H1 (cell line): ENCODE results near the gene ANKRD9. TPM values are rescaled to one million over a fixed set of nuclear protein-coding genes. Genes with fewer than 3 reads are reported as not detected.

ENCODE experiments used
- CTCF ChIA-PET: fragments of 300-600 bp; sonication (Branson Sonifier 250); formaldehyde crosslinking; loops from one replicate; lab custom pipeline; 2021; ENCODE audit not compliant: partially characterized antibody; lab: Charles Lee
- POLR2A ChIA-PET: fragments of 300-600 bp; sonication (Branson Sonifier 250); formaldehyde crosslinking; loops from one replicate; lab custom pipeline; 2021; ENCODE audit warnings: inconsistent platforms; ENCODE audit not compliant: partially characterized antibody; lab: Charles Lee
- DNase-seq, 2 experiments: peaks; one replicate each; pipeline versions ENCODE4 v3.0.0 to v3.0.0-alpha.2; 2010 to 2022; ENCODE audit warnings: low spot score in 2 of 2, low read depth in 1 of 2, mixed read lengths in 1 of 2
- FAIRE-seq: peaks from 2 replicates; lab custom pipeline; 2011; peaks lifted over from hg19 to GRCh38; lab: Jason Lieb, UNC
- H2AFZ ChIP-seq: 2 replicates; pipeline ENCODE4 v1.8.1; 2012; ENCODE audit warnings: low read length, inconsistent platforms
- H2AK5ac ChIP-seq: 2 replicates; pipeline ENCODE4 v1.6.1; 2013; ENCODE audit warnings: low read depth, low read length
- H2BK120ac ChIP-seq: replicated peaks from 2 replicates; pipeline ENCODE3; 2013; ENCODE audit warnings: low read depth, low read length, inconsistent platforms
- H2BK12ac ChIP-seq: 2 replicates; pipeline ENCODE4 v1.6.1; 2013; ENCODE audit warnings: low read depth, low read length
- H2BK15ac ChIP-seq: 2 replicates; pipeline ENCODE4 v1.6.1; 2013; ENCODE audit warnings: low read length
- H2BK20ac ChIP-seq: 2 replicates; pipeline ENCODE4 v1.6.1; 2013; ENCODE audit warnings: low read length
- H2BK5ac ChIP-seq: 2 replicates; pipeline ENCODE4 v1.6.1; 2013; ENCODE audit warnings: low read depth, low read length
- H3K14ac ChIP-seq: 2 replicates; pipeline ENCODE4 v1.6.1; 2013; ENCODE audit warnings: inconsistent platforms; ENCODE audit not compliant: insufficient read length
- H3K18ac ChIP-seq: 2 replicates; pipeline ENCODE4 v1.6.1; 2013; ENCODE audit warnings: low read length; ENCODE audit errors: extremely low read depth
- H3K23ac ChIP-seq: 2 replicates; pipeline ENCODE4 v1.6.1; 2013; ENCODE audit warnings: inconsistent platforms; ENCODE audit not compliant: insufficient read length
- H3K23me2 ChIP-seq: 2 replicates; pipeline ENCODE4 v1.6.1; 2013; ENCODE audit warnings: low read depth, low read length
- H3K27ac ChIP-seq: 2 replicates; pipeline ENCODE4 v1.6.1; 2011; ENCODE audit warnings: low read depth, low read length, inconsistent platforms
- H3K27me3 ChIP-seq, 4 experiments: replicated peaks in 1 of 4; 1 replicate in 1 of 4; 2 replicates in 3 of 4; pipeline versions ENCODE4 v1.6.1 to v1.8.1; 2011 to 2013; ENCODE audit warnings: low read length in 3 of 4, mild to moderate bottlenecking in 3 of 4, inconsistent platforms in 2 of 4, mixed read lengths in 2 of 4, moderate library complexity in 1 of 4; ENCODE audit not compliant: control insufficient read depth in 3 of 4, insufficient read depth in 3 of 4; ENCODE audit errors: extremely low read depth in 1 of 4
- H3K36me3 ChIP-seq, 4 experiments: 2 replicates each; pipeline versions ENCODE4 v1.6.1 to v1.8.1; 2011 to 2013; ENCODE audit warnings: mild to moderate bottlenecking in 4 of 4, low read length in 3 of 4, moderate library complexity in 2 of 4, control low read depth in 1 of 4, inconsistent platforms in 1 of 4; ENCODE audit not compliant: insufficient read depth in 4 of 4, control insufficient read depth in 2 of 4
- H3K4ac ChIP-seq: replicated peaks from 2 replicates; pipeline ENCODE3; 2013; ENCODE audit warnings: low read length, low read depth, mixed read lengths, inconsistent platforms; ENCODE audit not compliant: insufficient read length
- H3K4me1 ChIP-seq, 4 experiments: replicated peaks in 1 of 4; 1 replicate in 1 of 4; 2 replicates in 3 of 4; pipeline versions ENCODE4 v1.6.1 to v1.8.1; 2011 to 2013; ENCODE audit warnings: low read length in 3 of 4, inconsistent platforms in 2 of 4, mixed read lengths in 1 of 4; ENCODE audit not compliant: insufficient read depth in 4 of 4, control insufficient read depth in 3 of 4
- H3K4me2 ChIP-seq, 2 experiments: 2 replicates each; pipeline versions ENCODE4 v1.6.1 to v1.8.1; 2011 to 2013; ENCODE audit warnings: low read depth in 2 of 2, low read length in 2 of 2, control low read depth in 1 of 2, inconsistent platforms in 1 of 2, mild to moderate bottlenecking in 1 of 2; ENCODE audit not compliant: insufficient read depth in 1 of 2
- H3K4me3 ChIP-seq, 4 experiments: fragments of 200-600, 300-600 bp in 1 of 4; sonication (generic), shearing (Covaris generic), sonication (Bioruptor Twin) in 1 of 4; 2 replicates each; pipeline versions ENCODE4 v1.5.1 to v1.8.1; 2011 to 2016; ENCODE audit warnings: low read length in 4 of 4, low read depth in 3 of 4, control low read depth in 2 of 4, inconsistent platforms in 2 of 4, mild to moderate bottlenecking in 2 of 4, mixed read lengths in 1 of 4, moderate library complexity in 1 of 4; ENCODE audit not compliant: insufficient read depth in 2 of 4; ENCODE audit errors: extremely low read depth in 1 of 4
- H3K56ac ChIP-seq: replicated peaks from 2 replicates; pipeline ENCODE3; 2013; ENCODE audit warnings: low read depth, mild to moderate bottlenecking, mixed read lengths, low read length, inconsistent platforms; ENCODE audit not compliant: insufficient read length
- H3K79me1 ChIP-seq: 2 replicates; pipeline ENCODE4 v1.6.1; 2013; ENCODE audit warnings: low read depth, low read length, control low read depth
- H3K79me2 ChIP-seq, 2 experiments: 2 replicates each; pipeline versions ENCODE4 v1.6.1 to v1.8.1; 2012 to 2013; ENCODE audit warnings: low read length in 2 of 2, mild to moderate bottlenecking in 2 of 2, inconsistent platforms in 1 of 2; ENCODE audit not compliant: insufficient read depth in 2 of 2, control insufficient read depth in 1 of 2
- H3K9ac ChIP-seq, 4 experiments: replicated peaks in 1 of 4; 1 replicate in 1 of 4; 2 replicates in 3 of 4; pipeline versions ENCODE4 v1.6.1 to v1.8.1; 2011 to 2013; ENCODE audit warnings: low read depth in 3 of 4, low read length in 3 of 4, control low read depth in 2 of 4, mild to moderate bottlenecking in 2 of 4, moderate library complexity in 2 of 4, inconsistent platforms in 1 of 4; ENCODE audit errors: extremely low read depth in 1 of 4
- H3K9me3 ChIP-seq, 2 experiments: 2 replicates each; pipeline versions ENCODE4 v1.6.1 to v1.8.1; 2012 to 2013; ENCODE audit warnings: mild to moderate bottlenecking in 2 of 2, moderate library complexity in 2 of 2, control low read depth in 1 of 2, inconsistent platforms in 1 of 2, low read depth in 1 of 2, low read length in 1 of 2, mixed read lengths in 1 of 2; ENCODE audit not compliant: insufficient read depth in 2 of 2
- H4K20me1 ChIP-seq, 2 experiments: replicated peaks in 1 of 2; 2 replicates each; pipeline versions ENCODE3 to v1.8.1; 2011 to 2013; ENCODE audit warnings: inconsistent platforms in 2 of 2, low read length in 2 of 2, mild to moderate bottlenecking in 1 of 2; ENCODE audit not compliant: insufficient read depth in 2 of 2, control insufficient read depth in 1 of 2
- H4K5ac ChIP-seq: 2 replicates; pipeline ENCODE4 v1.6.1; 2013; ENCODE audit warnings: low read length, low read depth, mixed read lengths, inconsistent platforms; ENCODE audit not compliant: insufficient read length
- H4K8ac ChIP-seq: 2 replicates; pipeline ENCODE4 v1.8.0; 2013; ENCODE audit warnings: mild to moderate bottlenecking, moderate library complexity, low read length, inconsistent platforms; ENCODE audit not compliant: insufficient read depth; ENCODE audit errors: extremely low read depth
- H4K91ac ChIP-seq: replicated peaks from 2 replicates; pipeline ENCODE3; 2013; ENCODE audit warnings: low read length, mixed read lengths, inconsistent platforms; ENCODE audit not compliant: insufficient read length
- CEBPB ChIP-seq: IDR thresholded peaks from 2 replicates; pipeline ENCODE4 v1.6.1; 2012; ENCODE audit warnings: low read depth, low read length
- CHD1 ChIP-seq: IDR thresholded peaks from 2 replicates; pipeline ENCODE4 v1.6.1; 2012; ENCODE audit warnings: low read depth, low read length, improper control_type of control experiment
- CHD2 ChIP-seq: IDR thresholded peaks from 2 replicates; pipeline ENCODE4 v1.6.1; 2012; ENCODE audit warnings: low read length, improper control_type of control experiment
- HDAC6 ChIP-seq: IDR thresholded peaks from one replicate; pipeline ENCODE4 v1.7.1; 2012; ENCODE audit warnings: low read depth, mild to moderate bottlenecking, inconsistent platforms, low read length, moderate library complexity
- WGBS, 2 experiments: shearing (Covaris generic) in 1 of 2; methylation state at CpG; one replicate each; pipeline versions ENCODE4 v1.1.6 to v1.1.7; 2013 to 2015; ENCODE audit warnings: low lambda C conversion rate in 2 of 2, mixed read lengths in 2 of 2, inconsistent platforms in 1 of 2, low coverage in 1 of 2, missing lambda C conversion rate in 1 of 2; ENCODE audit not compliant: insufficient replicate concordance in 2 of 2, insufficient coverage in 1 of 2, insufficient read length in 1 of 2; ENCODE audit errors: extremely low coverage in 1 of 2, missing lambda C conversion rate in 1 of 2; 5-methylcytosine and 5-hydroxymethylcytosine counted together
- polyA plus RNA-seq, 7 experiments: library from polyadenylated mRNA; depleted of rRNA in 3 of 7; stranded (reverse) in 5 of 7; unstranded in 2 of 7; fragments of >200 nt in 5 of 7; fragments of 200-250 nt in 2 of 7; gene quantifications; 1 replicate in 5 of 7; 2 replicates in 1 of 7; 4 replicates in 1 of 7; pipeline versions ENCODE4 v1.2.1 to v1.2.3, GENCODE V29; 2011 to 2013; ENCODE audit warnings: missing spikeins in 2 of 7, mixed read lengths in 2 of 7
- total RNA-seq: library from RNA; stranded (reverse); fragmentation: NEBNext Ultra II Directional; extraction: Animal tissue kit (Norgen Biotek cat#: 25700); gene quantifications from 2 replicates; pipeline ENCODE4 v1.2.1, GENCODE V29; 2021
- TF ChIP-seq, protein P1 (sequence below): IDR thresholded peaks from 2 replicates; pipeline ENCODE4 v1.6.1; 2012; ENCODE audit warnings: inconsistent platforms

Gene ANKRD9
- total and polyA plus RNA-seq, 2 of the 8 experiments (the other 6 are each of a cell fraction or from before 2014, with no cell fraction given): 37.0 to 41.8 TPM

DNA sequence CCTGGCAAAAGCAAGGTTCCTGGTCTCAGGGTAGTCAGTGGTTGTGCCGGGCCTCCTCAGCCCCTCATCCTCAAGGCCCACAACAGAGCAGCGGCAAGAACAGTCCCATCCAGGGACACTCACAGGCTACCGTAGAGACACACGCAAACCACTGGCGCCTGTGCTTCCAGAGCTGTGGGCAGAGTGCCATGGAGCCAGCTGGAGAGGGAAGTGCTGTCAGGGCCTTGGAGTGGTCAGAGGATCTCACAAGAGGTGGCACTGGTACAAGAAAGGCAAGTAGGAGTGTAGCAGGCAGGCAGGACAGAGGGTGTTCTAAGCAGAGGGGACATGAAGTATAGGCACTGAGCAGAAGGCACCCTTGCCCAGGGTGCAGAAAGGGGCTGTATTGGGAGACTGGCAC, 34.6 kb downstream of the ANKRD9 start:
- Histone ChIP-seq H3K27ac (no peak overlapping the region), H3K23me2 (no peaks in the 10 kb centered on the region), H3K4me3 (no peak overlapping the region), H3K79me2 (no peaks in the 10 kb centered on the region), H4K8ac (no peak overlapping the region), H3K4me1 (no peaks in the 10 kb centered on the region), H3K27me3 (no peaks in the 10 kb centered on the region), H2BK120ac (no peak overlapping the region), H4K91ac (no peak overlapping the region), H4K5ac (no peak overlapping the region), H3K56ac (no peak overlapping the region), H3K4me2 (no peak overlapping the region), H4K20me1 (peaks cover 0 to 5% of the 10 kb centered on the region in 2 experiments), H2AK5ac (no peak overlapping the region), H3K18ac (no peak overlapping the region), H2BK5ac (no peak overlapping the region), H3K23ac (no peak overlapping the region), H2AFZ (no peak overlapping the region), H2BK20ac (no peak overlapping the region), H3K36me3 (no peaks in the 10 kb centered on the region), H3K9ac (no peak overlapping the region), H2BK12ac (no peak overlapping the region), H3K79me1 (no peaks in the 10 kb centered on the region), H2BK15ac (no peak overlapping the region), H3K14ac (no peak overlapping the region), H3K4ac (no peak overlapping the region), H3K9me3 (no peaks in the 10 kb centered on the region)
- ChIA-PET CTCF (no interaction called here), POLR2A (no interaction called here)
- WGBS, 2 experiments: 100% methylated on average over 5 of the region's 5 CpGs; no CpG with 5 or more reads in 1 of the 2 experiments
- no peak for DNase-seq
- TF ChIP-seq CHD1: no peak
- no peak for TF ChIP-seq CHD2
- TF ChIP-seq HDAC6: no peak
- TF ChIP-seq, protein P1, sequence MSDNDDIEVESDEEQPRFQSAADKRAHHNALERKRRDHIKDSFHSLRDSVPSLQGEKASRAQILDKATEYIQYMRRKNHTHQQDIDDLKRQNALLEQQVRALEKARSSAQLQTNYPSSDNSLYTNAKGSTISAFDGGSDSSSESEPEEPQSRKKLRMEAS: no peak
- TF ChIP-seq CEBPB: no peak
- FAIRE-seq: no peak
